HG03196 (cell line): ENCODE measurements around the gene BMP7.

ENCODE experiments used
- ATAC-seq: cut with Tn5 transposase; IDR thresholded peaks from one replicate; pipeline ENCODE4 v1.9.1; 2021; ENCODE audit not compliant: unreplicated experiment

The BMP7 gene

DNA sequence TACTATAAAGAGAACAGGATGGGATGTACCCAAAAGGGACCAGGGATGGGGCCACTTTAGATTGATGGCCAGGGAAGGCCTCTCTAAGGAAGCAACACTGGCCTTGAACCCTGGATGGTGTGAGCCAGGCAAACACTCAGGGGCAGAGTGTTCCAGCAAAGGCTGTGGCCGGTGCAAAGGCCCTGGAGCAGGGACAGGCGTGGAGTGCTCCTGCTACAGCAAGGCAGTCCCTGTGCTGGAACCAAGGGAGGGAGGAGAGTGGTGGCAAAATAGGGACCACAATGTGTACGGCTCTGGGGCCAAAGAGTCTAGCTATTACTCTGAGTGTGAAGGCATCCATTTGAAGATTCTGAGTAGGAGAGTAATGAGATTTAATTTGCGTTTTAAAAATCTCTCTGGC is 131.6 kb downstream of the BMP7 start:
- ATAC-seq, result no peak

DNA sequence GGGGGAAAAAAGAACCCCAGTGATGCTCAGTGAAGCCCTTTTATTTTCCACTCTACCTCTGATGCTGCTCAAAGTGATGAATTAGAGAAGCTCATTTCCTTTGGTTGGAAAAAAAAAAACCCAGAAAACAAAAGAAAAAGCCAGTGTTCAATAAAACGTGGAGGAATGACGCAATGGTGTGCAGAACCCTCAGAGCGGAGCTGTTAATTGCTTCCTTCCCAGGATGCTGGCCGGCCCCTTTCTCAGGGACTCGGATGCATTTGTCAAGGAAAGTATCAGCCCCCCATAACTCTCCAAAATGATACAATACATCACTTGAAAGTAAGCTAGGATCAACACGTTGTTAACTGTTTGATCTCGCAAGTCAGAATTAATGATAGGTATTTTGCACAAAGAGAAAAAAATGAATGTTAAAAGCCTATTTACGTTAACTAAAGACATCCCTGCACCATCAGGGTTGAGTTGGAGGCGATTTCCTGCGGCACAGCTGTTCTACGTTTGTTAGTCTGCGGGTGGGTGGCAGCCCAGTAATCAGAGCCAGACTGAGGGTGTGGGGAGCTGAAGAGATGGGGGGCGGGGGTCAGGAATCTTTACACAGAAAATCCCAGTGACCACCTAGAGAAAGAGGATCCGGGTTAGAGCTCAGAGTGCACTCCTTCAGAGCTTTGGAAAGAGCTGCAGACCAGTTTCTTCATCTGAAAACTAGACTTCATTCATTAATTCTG is 132.4 kb downstream of the BMP7 start:
- ATAC-seq, result no peak

DNA sequence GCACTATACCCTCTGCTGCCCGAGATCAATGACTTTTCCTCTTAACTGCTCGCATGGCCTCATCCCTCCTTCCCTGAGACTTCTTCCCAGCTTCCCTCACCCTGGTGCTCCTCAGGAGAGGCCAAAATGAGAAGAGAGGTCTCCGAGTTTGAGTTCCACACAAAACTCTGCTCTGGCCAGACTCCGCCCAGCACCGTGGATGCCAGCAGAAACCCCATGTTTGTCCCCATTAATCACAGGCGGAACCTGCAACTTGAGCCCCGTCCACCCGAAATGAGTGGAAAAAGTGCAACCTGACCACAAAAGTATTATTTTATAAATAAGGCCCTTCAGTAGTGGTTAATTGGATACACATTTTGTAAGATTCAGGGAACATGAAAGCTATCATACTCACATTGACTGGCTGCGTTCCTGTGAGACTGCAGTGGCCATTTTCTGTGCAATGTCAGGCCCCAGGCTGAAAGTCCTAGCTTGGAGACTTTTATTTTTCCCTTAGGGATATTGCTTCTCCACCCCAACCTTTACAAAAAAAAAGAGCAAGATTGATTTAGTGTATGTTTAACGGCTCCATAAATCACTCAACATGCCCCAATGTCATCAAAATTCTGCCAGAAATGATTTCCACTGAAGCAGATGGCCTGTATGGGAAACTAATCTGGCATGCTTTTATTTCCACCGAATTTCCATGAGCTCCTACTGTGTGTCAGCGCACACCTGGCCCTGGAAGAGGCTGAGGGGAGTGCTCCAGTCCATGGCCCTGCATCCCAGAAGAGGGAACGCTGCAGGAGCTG is 134.6 kb downstream of the BMP7 start:
- ATAC-seq, result no peak

DNA sequence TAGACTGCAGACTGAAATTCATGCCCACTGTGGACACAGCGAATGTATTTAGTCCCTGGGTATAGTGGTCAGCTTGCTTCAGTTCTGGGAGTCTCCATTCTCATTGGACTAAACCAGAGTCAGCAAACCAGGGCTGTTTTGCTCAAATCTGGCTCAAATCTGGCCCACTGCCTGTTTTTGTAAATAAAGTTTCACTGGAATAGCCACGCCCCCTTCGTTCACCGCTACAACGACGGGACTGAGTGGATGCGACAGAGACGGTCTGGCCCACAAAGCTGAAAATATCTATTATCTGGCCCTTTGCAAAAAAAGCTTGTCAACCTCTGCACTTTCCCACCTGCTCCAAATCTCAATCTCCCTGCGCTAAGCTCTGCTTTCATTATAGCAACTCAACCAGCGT is 135.4 kb downstream of the BMP7 start:
- ATAC-seq, result no peak

DNA sequence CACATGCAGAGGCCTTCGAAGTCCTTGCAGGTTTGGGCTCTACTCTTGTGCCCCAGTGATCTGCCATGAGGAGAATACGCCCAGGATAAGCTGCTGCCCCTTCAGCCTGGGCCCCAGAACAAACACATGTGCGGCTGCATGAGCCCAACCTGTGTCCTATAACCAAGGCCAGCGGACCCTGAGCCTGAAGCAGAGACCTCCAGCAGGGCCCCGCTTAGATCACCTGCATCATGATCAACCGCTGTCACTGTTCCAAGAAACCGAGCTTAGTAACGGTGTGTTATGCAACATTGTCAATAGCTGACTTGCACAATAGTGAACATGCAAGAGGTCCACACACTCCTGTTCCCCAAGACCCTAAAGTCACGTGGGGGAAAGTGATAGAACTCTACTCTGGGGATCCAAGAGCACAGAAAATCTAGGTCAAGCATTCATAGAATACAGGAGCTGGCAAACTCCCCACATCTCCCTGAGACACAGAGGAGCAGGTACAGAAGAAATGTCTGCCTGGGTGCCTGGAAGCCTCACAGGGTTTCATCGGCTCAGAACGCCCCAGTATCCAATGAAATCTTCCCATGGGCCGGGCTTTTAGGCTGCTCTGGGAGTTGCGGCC is 136.2 kb downstream of the BMP7 start:
- ATAC-seq, result no peak

DNA sequence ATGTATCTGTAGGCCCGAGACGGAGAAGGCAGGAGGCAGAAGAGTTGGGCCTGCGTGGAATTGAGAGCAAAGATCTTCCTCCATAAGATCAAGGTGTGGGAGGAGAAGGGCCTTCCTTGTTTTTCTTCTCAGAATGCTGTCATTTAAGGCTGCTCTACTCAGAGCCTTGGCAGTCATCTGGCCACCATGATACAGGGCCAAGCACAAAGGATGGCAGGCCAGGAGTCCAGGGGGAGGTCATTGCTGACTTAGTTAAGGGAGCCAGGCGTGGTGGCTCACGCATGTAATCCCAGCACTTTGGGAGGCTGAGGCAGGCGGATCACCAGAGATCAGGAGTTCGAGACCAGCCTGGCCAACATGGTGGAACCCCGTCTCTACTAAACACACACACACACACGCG is 137.1 kb downstream of the BMP7 start:
- ATAC-seq, result no peak

DNA sequence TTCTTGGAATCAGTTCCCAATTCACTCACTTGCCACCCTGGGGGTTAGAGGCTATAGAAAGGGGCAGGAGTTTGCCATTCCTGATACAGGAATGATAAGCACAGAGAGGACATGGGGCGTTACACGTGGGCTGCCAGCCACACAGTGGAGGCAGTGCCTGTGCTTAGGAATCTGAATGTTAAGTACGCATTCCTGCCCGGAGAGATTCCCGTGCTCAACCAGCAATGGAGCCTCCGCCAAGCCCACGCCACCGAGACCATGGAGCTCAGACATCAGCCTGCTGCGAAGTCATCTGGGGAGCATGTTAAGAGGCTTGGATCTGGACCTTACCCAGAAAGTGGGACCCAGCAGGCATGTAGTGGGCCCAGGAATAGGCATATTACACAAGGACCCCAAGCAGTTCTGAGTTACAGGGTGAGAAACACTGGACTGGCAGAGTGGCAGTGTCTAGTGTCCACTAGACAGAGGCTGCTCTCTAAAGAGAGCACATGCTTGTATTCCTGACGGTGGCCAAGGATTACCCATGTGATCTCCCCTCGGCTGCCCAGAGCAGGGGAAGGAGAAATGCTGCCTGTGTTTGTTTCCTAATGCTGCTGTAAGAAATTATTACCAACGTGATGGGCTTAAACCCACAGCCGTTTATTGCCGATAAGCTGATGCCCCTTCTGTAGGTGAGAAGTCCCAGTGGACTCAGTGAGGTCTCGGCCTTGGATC is 138.2 kb downstream of the BMP7 start:
- no peak for ATAC-seq

DNA sequence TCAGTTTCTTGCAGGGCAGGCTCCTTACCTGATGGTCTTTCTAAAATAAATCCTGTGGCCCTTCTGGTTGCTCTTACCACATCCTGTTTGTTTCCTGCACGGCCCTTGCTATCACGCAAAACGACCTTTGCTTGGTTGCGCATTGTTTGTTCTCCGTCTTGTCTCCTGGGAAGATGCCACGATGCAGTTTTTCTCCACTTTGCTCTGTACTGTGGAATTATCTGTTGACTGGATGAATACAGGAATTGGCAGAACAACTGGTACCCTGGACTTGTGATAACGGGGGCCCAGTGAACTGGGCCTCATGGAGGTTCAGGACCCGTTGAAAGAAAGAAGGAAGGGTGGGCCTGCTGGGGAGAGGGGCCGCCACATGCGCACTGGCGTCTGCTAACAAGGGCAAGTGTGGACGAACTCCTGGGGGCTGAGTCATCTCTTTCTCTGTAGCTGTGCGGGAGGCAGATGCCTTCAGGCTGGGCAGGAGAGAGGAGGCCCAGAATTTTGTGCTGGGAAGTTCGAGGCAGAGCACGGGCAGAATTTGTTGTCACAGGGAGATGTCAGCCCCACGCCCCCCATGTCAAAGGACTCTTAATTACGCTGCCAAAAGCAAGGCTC is 139.9 kb downstream of the BMP7 start:
- no peak for ATAC-seq

DNA sequence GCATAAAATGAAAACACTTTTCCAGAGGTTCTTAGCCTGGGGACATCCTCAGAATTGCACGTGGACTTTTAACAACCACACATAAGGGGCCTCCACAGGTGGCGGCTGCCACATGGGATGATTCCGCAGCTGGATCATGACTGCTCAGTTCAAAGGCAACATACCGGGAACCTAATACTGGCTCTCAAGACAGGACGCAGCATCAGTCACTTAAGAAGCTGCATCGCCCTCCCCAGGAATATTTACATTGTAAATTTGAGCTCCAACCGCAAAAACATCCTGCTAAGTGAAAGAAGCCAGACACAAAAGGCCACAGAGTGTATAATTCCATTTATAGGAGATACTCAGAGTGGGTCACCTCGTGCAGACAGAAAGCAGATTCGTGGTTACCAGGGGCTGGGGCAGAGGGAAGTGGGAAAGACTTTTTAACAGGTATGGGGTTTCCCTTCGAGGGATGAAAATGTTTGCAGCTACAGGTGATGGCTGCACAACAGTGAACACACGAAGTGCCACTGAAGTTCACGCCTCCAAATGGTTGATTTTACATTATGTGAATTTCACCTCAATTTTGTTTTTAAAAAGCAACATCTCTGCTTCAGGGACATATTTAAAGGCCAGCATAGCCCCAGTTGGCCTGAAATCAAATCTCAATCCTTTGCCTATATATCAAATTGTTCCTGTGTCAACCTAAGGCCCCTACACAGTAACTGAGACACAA is 141.5 kb downstream of the BMP7 start:
- ATAC-seq, result no peak

DNA sequence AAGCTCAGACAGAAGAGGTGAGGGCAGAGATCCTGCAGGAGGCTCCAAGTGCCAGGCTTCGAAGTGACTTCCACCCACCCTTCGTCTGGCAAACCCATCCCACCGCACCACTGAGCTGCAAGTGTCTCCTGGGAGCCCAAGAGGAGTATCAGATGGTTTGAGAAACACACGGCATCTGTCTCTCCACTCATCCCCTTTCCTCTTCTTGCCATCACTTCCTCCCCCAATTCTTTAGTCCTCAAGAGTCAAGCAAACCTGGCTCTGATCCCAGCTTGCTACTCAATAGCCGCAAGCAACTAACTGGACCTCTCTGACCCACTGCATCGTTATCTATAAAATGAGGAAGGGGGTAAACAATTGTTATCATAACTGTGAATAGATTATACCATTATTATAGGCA is 142.1 kb downstream of the BMP7 start:
- ATAC-seq, result no peak

DNA sequence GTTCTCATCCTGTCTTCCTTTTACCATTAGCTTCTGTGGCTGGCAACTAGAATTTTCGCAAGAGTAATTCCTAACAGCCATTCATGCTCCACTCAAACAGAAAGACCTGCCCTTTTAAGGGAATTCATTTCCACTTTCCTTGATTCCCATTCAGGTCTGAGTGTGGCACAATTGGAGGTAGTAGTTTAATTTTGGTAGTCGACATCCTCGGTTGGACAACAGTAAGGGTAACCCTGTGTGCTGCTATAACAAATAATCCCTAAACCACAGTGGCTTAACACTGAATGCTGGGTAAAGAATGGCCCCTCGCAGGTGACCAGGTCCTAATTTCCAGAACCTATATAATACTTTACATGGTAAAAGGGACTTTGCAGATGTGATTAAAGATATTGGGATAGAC is 142.9 kb downstream of the BMP7 start:
- ATAC-seq, result no peak

DNA sequence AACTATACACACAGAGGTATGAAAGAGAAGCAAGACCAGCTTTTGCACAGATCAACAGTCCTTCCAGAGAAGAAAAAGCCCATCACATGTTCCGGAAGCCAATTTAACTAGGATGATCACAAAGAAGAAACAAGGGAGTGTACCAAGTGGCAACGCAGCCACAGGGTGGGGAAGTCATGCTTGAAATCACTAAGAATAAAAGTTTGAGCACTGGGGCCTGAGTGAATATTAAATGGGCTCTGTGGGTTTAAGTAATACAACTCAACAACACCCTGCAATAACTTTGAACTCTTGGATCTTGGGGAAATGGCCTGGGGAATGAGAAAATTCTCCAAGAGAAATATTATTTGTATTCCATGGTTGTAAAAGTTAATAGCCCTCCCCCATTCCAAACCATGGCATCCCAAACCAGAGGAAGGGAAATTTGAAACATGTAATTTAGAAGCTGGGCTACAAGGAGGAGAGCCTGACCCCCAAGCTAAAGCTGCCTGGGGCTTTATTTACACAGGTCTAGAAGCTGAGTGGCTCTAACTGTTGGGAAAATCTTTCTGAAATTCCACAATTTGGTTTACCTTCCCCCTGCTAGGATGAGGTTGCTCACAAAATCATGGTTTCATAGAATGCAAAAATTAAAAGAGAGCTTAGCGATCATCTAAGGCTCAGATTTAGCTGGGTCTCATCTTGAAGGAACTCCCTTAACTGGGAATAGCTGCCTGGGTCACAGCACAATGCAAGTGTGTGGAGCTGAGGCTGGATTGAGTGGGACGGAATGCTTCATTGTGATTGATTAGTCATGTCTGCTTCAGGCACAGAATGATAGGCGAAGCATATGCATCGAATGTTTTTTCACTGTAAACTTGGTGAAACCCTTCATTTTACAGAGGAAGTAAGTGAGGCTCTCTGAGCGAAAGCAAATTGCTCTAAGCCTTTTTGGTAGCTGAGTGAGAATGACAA is 143.6 kb downstream of the BMP7 start:
- no peak for ATAC-seq

DNA sequence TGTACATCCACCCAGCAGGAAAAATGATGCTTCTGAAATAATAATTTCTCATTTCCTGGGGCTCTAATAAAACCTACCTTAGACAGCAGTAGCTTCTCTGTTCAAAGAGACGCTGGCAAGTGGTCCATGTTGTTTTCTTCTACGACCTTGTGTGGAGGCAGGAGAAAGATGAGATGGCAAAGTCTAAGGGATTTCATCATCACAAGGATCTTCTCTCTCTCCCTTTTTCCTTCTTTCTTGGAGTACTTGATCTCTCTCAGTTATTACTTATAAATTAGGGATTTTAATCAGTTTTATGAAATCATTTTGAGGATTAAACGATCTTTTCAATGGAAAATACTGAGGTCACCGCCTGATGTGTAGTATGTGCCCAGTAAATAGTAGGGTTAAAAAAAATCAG is 147.5 kb downstream of the BMP7 start:
- no peak for ATAC-seq
